ENCODE data around the gene STX16. TPM values are rescaled to one million over a fixed set of nuclear protein-coding genes. Genes with fewer than 3 reads are reported as not detected.
A peak's percentile ranks its signal among the peaks of the same experiment; 100 is the strongest.

Gene STX16
- total and polyA plus RNA-seq, 2 experiments from 2014 or later, result 23.2 to 41.8 TPM

- H3K4me3 ChIP-seq, result no peak overlapping the region
- TF ChIP-seq EZH2phosphoT487 (IDR thresholded peaks at IDR 0.05; ENCODE audit: low read depth, severe bottlenecking, unreplicated experiment) (no peak), EZH2 (IDR thresholded peaks at IDR 0.05; ENCODE audit: borderline replicate concordance) (no peak)
- TF ChIP-seq, protein P1, sequence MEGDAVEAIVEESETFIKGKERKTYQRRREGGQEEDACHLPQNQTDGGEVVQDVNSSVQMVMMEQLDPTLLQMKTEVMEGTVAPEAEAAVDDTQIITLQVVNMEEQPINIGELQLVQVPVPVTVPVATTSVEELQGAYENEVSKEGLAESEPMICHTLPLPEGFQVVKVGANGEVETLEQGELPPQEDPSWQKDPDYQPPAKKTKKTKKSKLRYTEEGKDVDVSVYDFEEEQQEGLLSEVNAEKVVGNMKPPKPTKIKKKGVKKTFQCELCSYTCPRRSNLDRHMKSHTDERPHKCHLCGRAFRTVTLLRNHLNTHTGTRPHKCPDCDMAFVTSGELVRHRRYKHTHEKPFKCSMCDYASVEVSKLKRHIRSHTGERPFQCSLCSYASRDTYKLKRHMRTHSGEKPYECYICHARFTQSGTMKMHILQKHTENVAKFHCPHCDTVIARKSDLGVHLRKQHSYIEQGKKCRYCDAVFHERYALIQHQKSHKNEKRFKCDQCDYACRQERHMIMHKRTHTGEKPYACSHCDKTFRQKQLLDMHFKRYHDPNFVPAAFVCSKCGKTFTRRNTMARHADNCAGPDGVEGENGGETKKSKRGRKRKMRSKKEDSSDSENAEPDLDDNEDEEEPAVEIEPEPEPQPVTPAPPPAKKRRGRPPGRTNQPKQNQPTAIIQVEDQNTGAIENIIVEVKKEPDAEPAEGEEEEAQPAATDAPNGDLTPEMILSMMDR (IDR thresholded peaks at IDR 0.05; ENCODE audit: poor library complexity), result no peak
- H3K4me2 ChIP-seq, result no peak overlapping the region
- no peak overlapping the region for H3K27ac ChIP-seq
- no peak overlapping the region for H2AFZ ChIP-seq
- H3K4me1 ChIP-seq (ENCODE audit: insufficient read depth), result no peaks in the 10 kb centered on the region
- DNase-seq (ENCODE audit: low spot score), result no peak
- no peaks in the 10 kb centered on the region for H4K20me1 ChIP-seq (ENCODE audit: insufficient read depth, poor library complexity, severe bottlenecking)
- 95% methylated on average over 7 of the region's 7 CpGs for WGBS (ENCODE audit: low lambda C conversion rate, missing lambda C conversion rate)
- no peaks in the 10 kb centered on the region for H3K9me3 ChIP-seq (ENCODE audit: low read depth)
- H3K79me2 ChIP-seq, result no peaks in the 10 kb centered on the region
- no peaks in the 10 kb centered on the region for H3K27me3 ChIP-seq
- no peaks in the 10 kb centered on the region for H3K36me3 ChIP-seq (replicated peaks; ENCODE audit: insufficient read depth, low read depth)
- no peaks in the 10 kb centered on the region for H3K9me2 ChIP-seq (replicated peaks; ENCODE audit: insufficient read depth)
Observed at GRCh38 chr20:58616411-58616810, 34.7 kb upstream of the STX16 start.

DNA sequence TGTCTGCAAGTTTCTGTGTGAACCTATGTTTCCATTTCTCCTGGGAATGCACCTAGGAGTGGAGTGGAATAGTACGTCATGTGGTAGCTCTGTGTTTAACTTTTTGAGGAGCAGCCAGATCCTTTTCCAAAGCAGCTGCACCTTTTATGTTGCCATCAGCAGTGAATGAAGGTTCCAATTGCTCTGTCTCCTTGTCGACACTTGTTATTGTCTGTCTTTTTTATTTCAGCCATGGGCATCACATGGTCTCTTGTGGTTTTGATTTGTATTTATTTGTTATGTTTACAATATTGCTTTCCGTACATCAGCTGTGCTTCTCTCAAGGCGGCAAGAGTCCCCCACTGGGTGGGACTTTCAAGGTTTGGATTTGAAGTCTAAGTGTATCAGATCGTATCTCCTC is 33.9 kb upstream of the STX16 start:
- Histone ChIP-seq H3K27ac (no peak overlapping the region), H3K4me2 (no peak overlapping the region), H3K36me3 (replicated peaks; ENCODE audit: insufficient read depth, low read depth) (no peaks in the 10 kb centered on the region), H2AFZ (no peak overlapping the region), H4K20me1 (ENCODE audit: insufficient read depth, poor library complexity, severe bottlenecking) (no peaks in the 10 kb centered on the region), H3K79me2 (no peaks in the 10 kb centered on the region), H3K4me1 (ENCODE audit: insufficient read depth) (no peaks in the 10 kb centered on the region), H3K27me3 (no peaks in the 10 kb centered on the region), H3K9me2 (replicated peaks; ENCODE audit: insufficient read depth) (no peaks in the 10 kb centered on the region), H3K4me3 (no peak overlapping the region), H3K9me3 (ENCODE audit: low read depth) (no peaks in the 10 kb centered on the region)
- no peak for TF ChIP-seq EZH2 (IDR thresholded peaks at IDR 0.05; ENCODE audit: borderline replicate concordance)
- TF ChIP-seq, protein P1 (IDR thresholded peaks at IDR 0.05; ENCODE audit: poor library complexity), result no peak
- TF ChIP-seq EZH2phosphoT487 (IDR thresholded peaks at IDR 0.05; ENCODE audit: low read depth, severe bottlenecking, unreplicated experiment), result no peak
- WGBS (ENCODE audit: low lambda C conversion rate, missing lambda C conversion rate), result 95% methylated on average over 5 of the region's 5 CpGs
- DNase-seq (ENCODE audit: low spot score), result no peak

- no peaks in the 10 kb centered on the region for H3K9me2 ChIP-seq (replicated peaks; ENCODE audit: insufficient read depth)
- no peaks in the 10 kb centered on the region for H4K20me1 ChIP-seq (ENCODE audit: insufficient read depth, poor library complexity, severe bottlenecking)
- no peak for TF ChIP-seq EZH2phosphoT487 (IDR thresholded peaks at IDR 0.05; ENCODE audit: low read depth, severe bottlenecking, unreplicated experiment)
- no peak for TF ChIP-seq EZH2 (IDR thresholded peaks at IDR 0.05; ENCODE audit: borderline replicate concordance)
- TF ChIP-seq, protein P1 (IDR thresholded peaks at IDR 0.05; ENCODE audit: poor library complexity), result no peak
- no peaks in the 10 kb centered on the region for H3K4me1 ChIP-seq (ENCODE audit: insufficient read depth)
- no peaks in the 10 kb centered on the region for H3K79me2 ChIP-seq
- H3K4me3 ChIP-seq, result no peak overlapping the region
- H3K27me3 ChIP-seq, result no peaks in the 10 kb centered on the region
- H2AFZ ChIP-seq, result no peak overlapping the region
- DNase-seq (ENCODE audit: low spot score), result no peak
- H3K9me3 ChIP-seq (ENCODE audit: low read depth), result no peaks in the 10 kb centered on the region
- 64% methylated on average over 12 of the region's 12 CpGs for WGBS (ENCODE audit: low lambda C conversion rate, missing lambda C conversion rate)
- peak overlapping the region; percentile 4 for H3K27ac ChIP-seq
- H3K36me3 ChIP-seq (replicated peaks; ENCODE audit: insufficient read depth, low read depth), result no peaks in the 10 kb centered on the region
- no peak overlapping the region for H3K4me2 ChIP-seq
Observed at GRCh38 chr20:58618351-58619076, 32.6 kb upstream of the STX16 start.

Data from hepatocyte (in vitro differentiated cells).